ENCODE measurements around the gene MYMX.

DNA sequence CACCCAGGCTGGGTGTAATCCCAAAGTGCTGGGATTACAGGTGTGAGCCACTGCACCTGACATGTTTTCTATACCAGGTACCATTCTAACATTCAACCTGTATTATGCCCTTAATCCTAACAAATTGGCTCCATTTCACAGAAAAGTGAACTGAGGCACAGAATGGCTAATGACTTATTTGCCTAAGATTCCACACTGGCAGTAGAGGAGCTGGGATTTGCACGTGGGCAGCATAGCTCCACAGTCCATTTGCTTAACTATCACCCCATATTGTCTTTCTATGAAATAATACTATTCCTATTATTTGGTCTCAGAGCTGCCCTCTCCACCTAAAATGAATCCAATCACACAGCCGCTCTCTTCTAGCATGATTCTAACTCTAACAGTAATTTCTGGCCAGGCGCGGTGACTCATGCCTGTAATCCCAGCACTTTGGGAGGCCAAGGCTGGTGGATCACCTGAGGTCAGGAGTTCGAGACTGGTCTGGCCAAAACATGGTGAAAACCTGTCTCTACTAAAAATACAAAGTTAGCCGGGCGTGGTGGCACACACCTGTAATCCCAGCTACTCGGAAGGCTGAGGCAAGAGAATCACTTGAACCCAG lies 23.3 kb upstream of the MYMX start:
- TF ChIP-seq CTCF (conservative IDR thresholded peaks at IDR 0.05; ENCODE audit: low read depth, low read length) (no peak), ELK1 (IDR thresholded peaks at IDR 0.05; ENCODE audit: borderline replicate concordance, low read depth, low read length) (no peak), BHLHE40 (IDR thresholded peaks at IDR 0.05; ENCODE audit: low read depth, low read length) (no peak), NFE2L2 (IDR thresholded peaks at IDR 0.05; ENCODE audit: low read depth, low read length) (no peak), POLR2A (IDR thresholded peaks at IDR 0.05; ENCODE audit: low read depth, low read length) (no peak), USF2 (IDR thresholded peaks at IDR 0.05; ENCODE audit: low read depth, low read length) (no peak), RAD21 (IDR thresholded peaks at IDR 0.05; ENCODE audit: low read length) (no peak), RCOR1 (IDR thresholded peaks at IDR 0.05; ENCODE audit: insufficient replicate concordance, low read length) (no peak), MXI1 (IDR thresholded peaks at IDR 0.05; ENCODE audit: borderline replicate concordance, low read depth, low read length) (no peak), RFX5 (IDR thresholded peaks at IDR 0.05; ENCODE audit: low read depth, low read length) (no peak), FOS (IDR thresholded peaks at IDR 0.05; ENCODE audit: low read depth, low read length) (no peak)

Data from IMR-90 (cell line).